ENCODE measurements around the gene GSTA2. TPM values are rescaled to one million over a fixed set of nuclear protein-coding genes. Genes with fewer than 3 reads are reported as not detected.
"Not testable (repeated sequence)": the region's sequence is repeated elsewhere in the genome, so short reads cannot be mapped to it uniquely, and the experiment has no call there.

Gene GSTA2
- 0.28 TPM for total RNA-seq
- polyA plus RNA-seq (ENCODE audit: insufficient read depth, low read depth, low replicate concordance) = 133 TPM
- long read RNA-seq, donor 1, partial matches to known transcripts = 0 of 1 reads
- long read RNA-seq, donor 1, other reads (novel, unspliced or antisense) = 0 of 1 reads
- long read RNA-seq, donor 2, partial matches to known transcripts = 0 of 1 reads
- long read RNA-seq, donor 2, other reads (novel, unspliced or antisense) = 0 of 1 reads
- long read RNA-seq, donor 3 = 0 reads
- long read RNA-seq, donor 4, partial matches to known transcripts = 0 of 1 reads
- long read RNA-seq, donor 4, other reads (novel, unspliced or antisense) = 0 of 1 reads
- long read RNA-seq, donor 5 = 0 reads
- long read RNA-seq, donor 6 = 0 reads
- long read RNA-seq, donor 7 = 0 reads
- long read RNA-seq, donor 8 = 0 reads
- long read RNA-seq, donor 9 = 0 reads
- long read RNA-seq, donor 10 = 0 reads

GRCh38 chr6:52763322-52763916, at the start of gene GSTA2:
GSTA2 (minus strand) TSS chr6:52763475; CDS start chr6:52757947, 5,528 bp downstream.
- peak in 1 of 5 donors; percentile 12 for DNase-seq
- FAIRE-seq = peak; percentile 32
- H3K4me3 ChIP-seq (ENCODE audit: low read length in 3 of 3) = peak within 1 kb of the TSS in 2 of 3 donors; percentile 18 to 28

GRCh38 chr6:52809777-52810176, 46.5 kb upstream of the GSTA2 start:
- intact Hi-C loops (cut with DNase I); H3K9ac ChIP-seq (ENCODE audit: low read length in 3 of 3); H3K4me3 ChIP-seq (ENCODE audit: low read length in 3 of 3); H3K9me3 ChIP-seq (ENCODE audit: control insufficient read depth in 2 of 3, insufficient read depth in 1 of 3, low read length in 3 of 3); DNase-seq; H3K36me3 ChIP-seq (ENCODE audit: control insufficient read depth in 2 of 3, insufficient read depth in 3 of 3, low read length in 3 of 3); H3K4me1 ChIP-seq (ENCODE audit: control insufficient read depth in 2 of 3, insufficient read depth in 2 of 3, low read depth in 1 of 3, low read length in 3 of 3); H3K27me3 ChIP-seq (ENCODE audit: control insufficient read depth, insufficient read depth, low read length); FAIRE-seq; H3K27ac ChIP-seq (ENCODE audit: low read depth in 2 of 2, low read length in 2 of 2): not testable (repeated sequence)

More at GRCh38 chr6:52763322-52763916, at the start of gene GSTA2:
- H3K27ac ChIP-seq (ENCODE audit: low read depth in 2 of 2, low read length in 2 of 2) = peak within 1 kb of the TSS in 1 of 2 donors; percentile 22
- H3K27me3 ChIP-seq (ENCODE audit: control insufficient read depth, insufficient read depth, low read length); intact Hi-C loops (cut with DNase I); H3K4me1 ChIP-seq (ENCODE audit: control insufficient read depth in 2 of 3, insufficient read depth in 2 of 3, low read depth in 1 of 3, low read length in 3 of 3); H3K9ac ChIP-seq (ENCODE audit: low read length in 3 of 3); H3K36me3 ChIP-seq (ENCODE audit: control insufficient read depth in 2 of 3, insufficient read depth in 3 of 3, low read length in 3 of 3); H3K9me3 ChIP-seq (ENCODE audit: control insufficient read depth in 2 of 3, insufficient read depth in 1 of 3, low read length in 3 of 3): not testable (repeated sequence)

GRCh38 chr6:52808660-52809059, 45.4 kb upstream of the GSTA2 start:
- H3K9me3 ChIP-seq (ENCODE audit: control insufficient read depth in 2 of 3, insufficient read depth in 1 of 3, low read length in 3 of 3) = no peaks in the 10 kb centered on the region
- H3K9ac ChIP-seq (ENCODE audit: low read length in 3 of 3) = no peak overlapping the region
- no peak overlapping the region for H3K27ac ChIP-seq (ENCODE audit: low read depth in 2 of 2, low read length in 2 of 2)
- FAIRE-seq = no peak
- intact Hi-C loops (cut with DNase I) = no loop called here
- no peaks in the 10 kb centered on the region for H3K4me1 ChIP-seq (ENCODE audit: control insufficient read depth in 2 of 3, insufficient read depth in 2 of 3, low read depth in 1 of 3, low read length in 3 of 3)
- H3K4me3 ChIP-seq (ENCODE audit: low read length in 3 of 3) = no peak overlapping the region
- no peak for DNase-seq
- H3K36me3 ChIP-seq (ENCODE audit: control insufficient read depth in 2 of 3, insufficient read depth in 3 of 3, low read length in 3 of 3) = no peaks in the 10 kb centered on the region
- TF ChIP-seq CTCF (IDR thresholded peaks at IDR 0.05; ENCODE audit: borderline replicate concordance, extremely low read depth, insufficient read depth) = no peak
- H3K27me3 ChIP-seq (ENCODE audit: control insufficient read depth, insufficient read depth, low read length) = no peaks in the 10 kb centered on the region

- FAIRE-seq; intact Hi-C loops (cut with DNase I); H3K36me3 ChIP-seq (ENCODE audit: control insufficient read depth in 2 of 3, insufficient read depth in 3 of 3, low read length in 3 of 3); H3K4me1 ChIP-seq (ENCODE audit: control insufficient read depth in 2 of 3, insufficient read depth in 2 of 3, low read depth in 1 of 3, low read length in 3 of 3); H3K27me3 ChIP-seq (ENCODE audit: control insufficient read depth, insufficient read depth, low read length); H3K9me3 ChIP-seq (ENCODE audit: control insufficient read depth in 2 of 3, insufficient read depth in 1 of 3, low read length in 3 of 3): not testable (repeated sequence)
- peak within 1 kb of the TSS in 2 of 3 donors; percentile 67 to 80 for H3K4me3 ChIP-seq (ENCODE audit: low read length in 3 of 3)
- peak within 1 kb of the TSS in 1 of 3 donors; percentile 48 for H3K9ac ChIP-seq (ENCODE audit: low read length in 3 of 3)
- peak within 1 kb of the TSS; percentile 47 to 63 for H3K27ac ChIP-seq (ENCODE audit: low read depth in 2 of 2, low read length in 2 of 2)
- DNase-seq = peak in 1 of 5 donors; percentile 12
These were observed 40.5 kb upstream of the GSTA2 start, which contains the start of gene GSTA1 for GRCh38 chr6:52803668-52804255. GSTA1 (minus strand) TSS chr6:52803816; CDS start chr6:52799267, 4,549 bp downstream.
